PC-3 (cell line): ENCODE data around the gene ARHGAP27. TPM values are rescaled to one million over a fixed set of nuclear protein-coding genes. Genes with fewer than 3 reads are reported as not detected.

ENCODE experiments used
- ATAC-seq: fragments of 200-7000 bp; cut with Tn5 transposase; 2 replicates; pipeline ENCODE4 v1.9.1; 2020; ENCODE audit warnings: mild to moderate bottlenecking, moderate library complexity
- BruUV-seq: library from RNA; stranded (reverse); fragments of 400-500 nt; replicated peaks from 2 replicates; lab custom pipeline; 2021; lab: Mats Ljungman, UMichigan
- CTCF ChIA-PET: fragments of 300-600 bp; sonication (Branson Sonifier 250); formaldehyde crosslinking; loops from one replicate; lab custom pipeline; 2022; ENCODE audit warnings: antibody characterized with exemption; lab: Charles Lee
- POLR2A ChIA-PET: fragments of 300-600 bp; sonication (Branson Sonifier 250); formaldehyde crosslinking; loops from one replicate; lab custom pipeline; 2022; ENCODE audit warnings: antibody characterized with exemption; ENCODE audit not compliant: unreplicated experiment; lab: Charles Lee
- DNase-seq: peaks from one replicate; pipeline ENCODE4 v3.0.0-alpha.2; 2015
- H2AFZ ChIP-seq: fragments of 300-600 bp; sonication (generic); 2 replicates; pipeline ENCODE4 v1.6.0; 2016; ENCODE audit warnings: antibody characterized with exemption, low read length
- H3F3A ChIP-seq: fragments of 300-600 bp; sonication (generic); one replicate; pipeline ENCODE4 v1.6.0; 2017; ENCODE audit warnings: antibody characterized with exemption, low read length, control low read depth, mild to moderate bottlenecking; ENCODE audit not compliant: unreplicated experiment
- H3K27ac ChIP-seq: fragments of 300-600 bp; sonication (generic); 2 replicates; pipeline ENCODE4 v1.5.1; 2016; ENCODE audit warnings: mild to moderate bottlenecking, low read length
- H3K27me3 ChIP-seq: fragments of 300-600 bp; sonication (generic); 2 replicates; pipeline ENCODE4 v1.6.1; 2016; ENCODE audit warnings: low read length, mixed read lengths
- H3K36me3 ChIP-seq: fragments of 300-600 bp; sonication (generic); 2 replicates; pipeline ENCODE4 v1.6.1; 2016; ENCODE audit warnings: low read depth, mixed run types, low read length, mixed read lengths
- H3K4me1 ChIP-seq: fragments of 300-600 bp; sonication (generic); 2 replicates; pipeline ENCODE4 v1.5.1; 2016; ENCODE audit warnings: low read length; ENCODE audit not compliant: insufficient read depth
- H3K4me2 ChIP-seq: fragments of 300-600 bp; sonication (generic); 2 replicates; pipeline ENCODE4 v1.6.0; 2016; ENCODE audit warnings: low read length
- H3K4me3 ChIP-seq: fragments of 300-600 bp; sonication (generic); 2 replicates; pipeline ENCODE4 v1.5.1; 2016; ENCODE audit warnings: mild to moderate bottlenecking, low read length, mixed read lengths
- H3K79me2 ChIP-seq: fragments of 300-600 bp; sonication (generic); 2 replicates; pipeline ENCODE4 v1.6.1; 2017; ENCODE audit warnings: low read length, mixed read lengths
- H3K9ac ChIP-seq: fragments of 300-600 bp; sonication (generic); 2 replicates; pipeline ENCODE4 v1.6.0; 2016; ENCODE audit warnings: mild to moderate bottlenecking, low read length
- H3K9me2 ChIP-seq: fragments of 300-600 bp; sonication (generic); replicated peaks from 2 replicates; pipeline ENCODE4 v1.6.1; 2016; ENCODE audit warnings: mixed run types, low read length, mixed read lengths
- H3K9me3 ChIP-seq: fragments of 300-600 bp; sonication (generic); 2 replicates; pipeline ENCODE4 v1.6.1; 2016; ENCODE audit warnings: low read length, mixed read lengths
- H4K20me1 ChIP-seq: fragments of 300-600 bp; sonication (generic); 2 replicates; pipeline ENCODE4 v1.6.1; 2016; ENCODE audit warnings: low read length, mixed read lengths
- EZH2 ChIP-seq: fragments of 300-600 bp; sonication (generic); IDR thresholded peaks from one replicate; pipeline ENCODE4 v1.6.1; 2017; ENCODE audit warnings: antibody characterized with exemption, mild to moderate bottlenecking, low read length; ENCODE audit not compliant: unreplicated experiment
- EZH2phosphoT487 ChIP-seq: fragments of 300-600 bp; sonication (generic); IDR thresholded peaks from 2 replicates; pipeline ENCODE4 v1.6.1; 2018; ENCODE audit warnings: mild to moderate bottlenecking, antibody characterized with exemption, low read length, borderline replicate concordance
- intact Hi-C: fragments of 100-400 bp; cut with micrococcal nuclease; formaldehyde crosslinking; loops from 2 replicates; pipeline ENCODE4 v1.9.0; 2023
- total RNA-seq: library from RNA; depleted of rRNA; stranded (reverse); fragments of >200 nt; gene quantifications from 2 replicates; pipeline ENCODE4 v1.2.3, GENCODE V29; 2014
- TF ChIP-seq, protein P1 (sequence below): fragments of 300-600 bp; sonication (generic); conservative IDR thresholded peaks from 2 replicates; pipeline ENCODE4 v1.5.1; 2017; ENCODE audit warnings: antibody characterized with exemption, low read depth, mild to moderate bottlenecking, low read length

The ARHGAP27 gene
- total RNA-seq, 1 experiment from 2014 or later, result 119 TPM

GRCh38 chr17:45437465-45438283, 5.0 kb upstream of the ARHGAP27 start:
- peaks cover 30% of the 10 kb centered on the region for H3K4me1 ChIP-seq
- no peaks in the 10 kb centered on the region for H3K9me3 ChIP-seq
- intact Hi-C loops, result no loop called here
- ATAC-seq (no peak), DNase-seq (no peak)
- no peak overlapping the region for H3K9ac ChIP-seq
- H2AFZ ChIP-seq, result no peak overlapping the region
- H3K4me3 ChIP-seq, result no peak overlapping the region
- no peak overlapping the region for H3K4me2 ChIP-seq
- no peaks in the 10 kb centered on the region for H3F3A ChIP-seq
- H3K27ac ChIP-seq, result no peak overlapping the region
- BruUV-seq, result no TSS peak
- H3K9me2 ChIP-seq, result no peaks in the 10 kb centered on the region
- H4K20me1 ChIP-seq, result no peaks in the 10 kb centered on the region
- CTCF ChIA-PET, result no interaction called here
- TF ChIP-seq EZH2phosphoT487, result no peak
- TF ChIP-seq, protein P1, sequence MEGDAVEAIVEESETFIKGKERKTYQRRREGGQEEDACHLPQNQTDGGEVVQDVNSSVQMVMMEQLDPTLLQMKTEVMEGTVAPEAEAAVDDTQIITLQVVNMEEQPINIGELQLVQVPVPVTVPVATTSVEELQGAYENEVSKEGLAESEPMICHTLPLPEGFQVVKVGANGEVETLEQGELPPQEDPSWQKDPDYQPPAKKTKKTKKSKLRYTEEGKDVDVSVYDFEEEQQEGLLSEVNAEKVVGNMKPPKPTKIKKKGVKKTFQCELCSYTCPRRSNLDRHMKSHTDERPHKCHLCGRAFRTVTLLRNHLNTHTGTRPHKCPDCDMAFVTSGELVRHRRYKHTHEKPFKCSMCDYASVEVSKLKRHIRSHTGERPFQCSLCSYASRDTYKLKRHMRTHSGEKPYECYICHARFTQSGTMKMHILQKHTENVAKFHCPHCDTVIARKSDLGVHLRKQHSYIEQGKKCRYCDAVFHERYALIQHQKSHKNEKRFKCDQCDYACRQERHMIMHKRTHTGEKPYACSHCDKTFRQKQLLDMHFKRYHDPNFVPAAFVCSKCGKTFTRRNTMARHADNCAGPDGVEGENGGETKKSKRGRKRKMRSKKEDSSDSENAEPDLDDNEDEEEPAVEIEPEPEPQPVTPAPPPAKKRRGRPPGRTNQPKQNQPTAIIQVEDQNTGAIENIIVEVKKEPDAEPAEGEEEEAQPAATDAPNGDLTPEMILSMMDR, result no peak
- no peak for TF ChIP-seq EZH2
- H3K79me2 ChIP-seq, result no peaks in the 10 kb centered on the region
- H3K27me3 ChIP-seq, result no peaks in the 10 kb centered on the region
- H3K36me3 ChIP-seq, result no peaks in the 10 kb centered on the region
- POLR2A ChIA-PET, result no interaction called here

DNA sequence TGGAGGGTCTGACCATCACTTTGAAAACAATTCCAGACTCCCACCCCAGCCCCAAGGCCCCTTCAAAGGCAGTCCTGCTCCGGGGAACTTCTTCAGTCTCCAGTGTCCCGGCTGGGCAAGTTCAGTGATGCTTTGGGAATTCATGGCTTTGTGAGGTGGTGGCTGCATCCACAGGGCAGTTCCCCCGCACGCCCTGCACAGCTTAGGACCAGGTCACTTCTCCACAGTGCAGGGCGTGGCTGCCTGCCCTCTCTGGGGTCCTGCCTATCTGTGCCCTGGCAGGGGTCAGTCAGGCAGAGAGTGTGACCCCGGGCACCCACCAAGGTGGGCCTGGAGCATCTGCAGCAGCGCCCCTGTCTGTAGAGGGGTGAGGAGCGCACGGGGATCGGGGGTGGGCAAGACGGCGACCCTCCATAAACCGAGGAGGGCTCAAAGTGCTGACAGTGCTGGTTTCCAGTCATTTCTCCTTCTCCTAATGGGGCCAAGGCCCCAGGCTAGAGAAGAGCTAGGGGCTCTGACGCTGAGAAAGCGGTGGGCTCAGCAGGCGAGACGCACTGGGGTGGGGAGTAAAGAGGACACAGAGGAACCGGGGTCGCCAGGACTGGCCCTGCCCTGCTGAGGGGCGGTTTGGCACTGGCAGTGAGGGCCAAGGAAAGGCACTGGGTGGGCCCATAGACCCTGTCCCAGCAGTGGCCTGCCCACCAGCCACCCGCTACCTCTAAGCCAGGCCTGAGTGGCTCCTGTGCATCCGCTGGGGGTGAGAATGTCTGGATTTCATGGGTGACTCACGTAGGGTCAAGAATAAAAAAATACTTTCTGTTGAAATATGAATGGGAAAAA, 4.2 kb upstream of the ARHGAP27 start:
- no peaks in the 10 kb centered on the region for H3K9me3 ChIP-seq
- H3K27me3 ChIP-seq, result no peaks in the 10 kb centered on the region
- ChIA-PET CTCF (no interaction called here), POLR2A (no interaction called here)
- H3K4me3 ChIP-seq, result no peak overlapping the region
- no peaks in the 10 kb centered on the region for H3K9me2 ChIP-seq
- no TSS peak for BruUV-seq
- H3F3A ChIP-seq, result no peaks in the 10 kb centered on the region
- H3K36me3 ChIP-seq, result no peaks in the 10 kb centered on the region
- H3K4me1 ChIP-seq, result peaks cover 30% of the 10 kb centered on the region
- H4K20me1 ChIP-seq, result no peaks in the 10 kb centered on the region
- DNase-seq, result no peak
- intact Hi-C loops, result no loop called here
- no peaks in the 10 kb centered on the region for H3K79me2 ChIP-seq
- TF ChIP-seq, protein P1, result no peak
- TF ChIP-seq EZH2phosphoT487, result no peak
- TF ChIP-seq EZH2, result no peak
- H3K27ac ChIP-seq, result no peak overlapping the region
- H3K9ac ChIP-seq, result no peak overlapping the region
- ATAC-seq, result no peak
- H2AFZ ChIP-seq, result no peak overlapping the region
- H3K4me2 ChIP-seq, result no peak overlapping the region

DNA sequence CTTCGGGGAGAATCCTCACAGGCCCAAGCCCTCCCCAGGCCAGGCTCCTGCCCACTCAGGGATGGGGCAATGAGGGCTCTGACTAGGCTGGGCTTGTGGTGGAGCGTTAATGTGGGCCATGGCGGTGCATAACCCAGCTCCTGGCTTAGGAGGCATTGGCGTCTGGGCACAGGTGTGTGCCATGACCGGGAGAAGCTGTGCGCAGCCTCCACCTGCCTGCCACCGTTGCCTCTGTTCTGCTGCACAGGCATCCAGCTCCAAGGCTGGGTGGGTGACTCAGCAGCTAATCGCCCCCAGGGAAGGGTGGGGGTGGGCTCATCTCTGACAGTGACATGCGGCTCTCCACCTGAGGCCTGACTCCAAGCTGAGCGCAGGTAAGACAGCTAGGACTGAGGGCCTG, 3.5 kb upstream of the ARHGAP27 start:
- H3K4me2 ChIP-seq, result no peak overlapping the region
- no peaks in the 10 kb centered on the region for H3K9me3 ChIP-seq
- intact Hi-C loops, result no loop called here
- ATAC-seq (no peak), DNase-seq (peak; percentile 26)
- no peaks in the 10 kb centered on the region for H3K9me2 ChIP-seq
- POLR2A ChIA-PET, result no interaction called here
- H4K20me1 ChIP-seq, result no peaks in the 10 kb centered on the region
- TF ChIP-seq EZH2phosphoT487, result no peak
- TF ChIP-seq EZH2, result no peak
- TF ChIP-seq, protein P1, result no peak
- peaks cover 2% of the 10 kb centered on the region; the same call in 1 of the 2 replicates for H3K79me2 ChIP-seq
- H3F3A ChIP-seq, result no peaks in the 10 kb centered on the region
- BruUV-seq, result no TSS peak
- H3K4me1 ChIP-seq, result peaks cover 31% of the 10 kb centered on the region
- H3K27me3 ChIP-seq, result no peaks in the 10 kb centered on the region
- no peak overlapping the region for H3K27ac ChIP-seq
- H3K9ac ChIP-seq, result no peak overlapping the region
- no peaks in the 10 kb centered on the region for H3K36me3 ChIP-seq
- CTCF ChIA-PET, result no interaction called here
- no peak overlapping the region for H3K4me3 ChIP-seq
- H2AFZ ChIP-seq, result no peak overlapping the region
